GM18519 (cell line): ENCODE measurements around the gene KLF13.

ENCODE experiments used
- ATAC-seq: cut with Tn5 transposase; IDR thresholded peaks from one replicate; pipeline ENCODE4 v1.9.1; 2021; ENCODE audit warnings: mild to moderate bottlenecking, moderate library complexity; ENCODE audit not compliant: unreplicated experiment, low FRiP score

KLF13 gene

GRCh38 chr15:31377030-31377429, 50.4 kb downstream of the KLF13 start:
- ATAC-seq = no peak

GRCh38 chr15:31378363-31378903, 51.8 kb downstream of the KLF13 start:
- no peak for ATAC-seq

- ATAC-seq = no peak
Measured at GRCh38 chr15:31379042-31379441, 52.4 kb downstream of the KLF13 start.

- no peak for ATAC-seq
Measured at GRCh38 chr15:31379577-31379976, 52.9 kb downstream of the KLF13 start.

- no peak for ATAC-seq
Measured at GRCh38 chr15:31381801-31382712, 55.4 kb downstream of the KLF13 start.

GRCh38 chr15:31382713-31383045, 56.0 kb downstream of the KLF13 start:
- ATAC-seq = no peak

- no peak for ATAC-seq
Measured at GRCh38 chr15:31383139-31383538, 56.5 kb downstream of the KLF13 start.

GRCh38 chr15:31384568-31384967, 57.9 kb downstream of the KLF13 start:
- no peak for ATAC-seq

- ATAC-seq = no peak
Measured at GRCh38 chr15:31385736-31386135, 59.1 kb downstream of the KLF13 start.

- ATAC-seq = no peak
Measured at GRCh38 chr15:31387092-31387478, 60.5 kb downstream of the KLF13 start.

- ATAC-seq = no peak
Measured at GRCh38 chr15:31387479-31388118, 61.0 kb downstream of the KLF13 start.

GRCh38 chr15:31389576-31389975, 62.9 kb downstream of the KLF13 start:
- no peak for ATAC-seq

- no peak for ATAC-seq
Measured at GRCh38 chr15:31390029-31390428, 63.4 kb downstream of the KLF13 start.

GRCh38 chr15:31390777-31391486, 64.3 kb downstream of the KLF13 start:
- no peak for ATAC-seq

- ATAC-seq = peak; percentile 61
Measured at GRCh38 chr15:31391687-31392671, 65.3 kb downstream of the KLF13 start.

GRCh38 chr15:31392761-31393401, 66.2 kb downstream of the KLF13 start:
- no peak for ATAC-seq

- ATAC-seq = no peak
Measured at GRCh38 chr15:31393444-31394091, 66.9 kb downstream of the KLF13 start.

- no peak for ATAC-seq
Measured at GRCh38 chr15:31396881-31397560, 70.4 kb downstream of the KLF13 start.
